ENCODE data around the gene PACSIN1. TPM values are rescaled to one million over a fixed set of nuclear protein-coding genes. Genes with fewer than 3 reads are reported as not detected.

The PACSIN1 gene
- total RNA-seq, 1 experiment from 2014 or later = not detected

DNA sequence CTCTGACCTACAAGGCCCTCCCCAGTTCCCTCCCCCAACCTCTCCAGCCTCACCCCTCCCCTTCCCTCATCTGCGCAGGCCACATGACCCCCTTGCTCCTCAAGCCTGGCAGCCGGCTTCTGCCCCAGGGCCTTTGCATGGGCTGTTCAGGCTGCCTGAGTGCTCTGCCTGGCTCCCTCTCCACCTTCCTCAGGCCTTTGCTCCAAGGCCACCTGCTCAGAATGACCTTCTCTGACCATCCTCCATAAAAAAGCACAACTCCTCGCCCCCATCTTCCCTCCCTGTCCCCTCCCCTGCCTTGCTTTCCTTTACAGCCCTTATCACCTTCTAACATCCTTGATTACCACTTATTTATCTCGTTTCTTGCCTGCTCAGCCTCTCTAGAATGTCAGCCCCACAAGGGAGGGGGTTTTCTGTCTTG lies 51.6 kb downstream of the PACSIN1 start:
- Histone ChIP-seq H3K4me1 (replicated peaks) (no peaks in the 10 kb centered on the region), H3K4me3 (no peak overlapping the region), H3K9me3 (replicated peaks) (no peaks in the 10 kb centered on the region), H3K27me3 (replicated peaks) (no peaks in the 10 kb centered on the region; the same call in 1 of the 2 replicates), H3K27ac (no peak overlapping the region), H3K36me3 (no peaks in the 10 kb centered on the region)
- no peak for DNase-seq (ENCODE audit: low read depth in 1 of 2, low spot score in 2 of 2)

DNA sequence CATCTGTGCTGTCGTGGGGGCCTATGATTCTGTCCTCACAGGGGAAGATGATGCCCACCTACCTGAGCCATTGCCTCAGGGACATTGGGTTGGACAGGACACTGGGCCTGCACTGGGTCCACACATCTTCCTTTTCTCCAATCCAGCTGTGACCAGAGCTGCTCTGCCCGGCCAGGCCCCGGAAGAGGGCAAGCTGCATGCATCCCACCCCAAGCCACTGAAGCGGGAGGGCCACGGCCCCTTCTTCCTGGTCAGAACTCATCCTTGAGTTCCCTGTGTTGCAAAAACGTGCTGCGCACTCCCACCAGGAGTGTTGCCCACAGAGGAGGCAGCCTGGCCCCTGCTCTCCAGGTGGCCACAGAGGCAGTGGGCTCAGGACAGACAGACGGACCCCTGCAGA lies 52.1 kb downstream of the PACSIN1 start:
- no peak overlapping the region for H3K4me3 ChIP-seq
- no peaks in the 10 kb centered on the region for H3K9me3 ChIP-seq (replicated peaks)
- DNase-seq (ENCODE audit: low read depth in 1 of 2, low spot score in 2 of 2) = no peak
- H3K36me3 ChIP-seq = no peaks in the 10 kb centered on the region
- no peaks in the 10 kb centered on the region for H3K4me1 ChIP-seq (replicated peaks)
- no peak overlapping the region for H3K27ac ChIP-seq
- H3K27me3 ChIP-seq (replicated peaks) = no peaks in the 10 kb centered on the region; the same call in 1 of the 2 replicates

DNA sequence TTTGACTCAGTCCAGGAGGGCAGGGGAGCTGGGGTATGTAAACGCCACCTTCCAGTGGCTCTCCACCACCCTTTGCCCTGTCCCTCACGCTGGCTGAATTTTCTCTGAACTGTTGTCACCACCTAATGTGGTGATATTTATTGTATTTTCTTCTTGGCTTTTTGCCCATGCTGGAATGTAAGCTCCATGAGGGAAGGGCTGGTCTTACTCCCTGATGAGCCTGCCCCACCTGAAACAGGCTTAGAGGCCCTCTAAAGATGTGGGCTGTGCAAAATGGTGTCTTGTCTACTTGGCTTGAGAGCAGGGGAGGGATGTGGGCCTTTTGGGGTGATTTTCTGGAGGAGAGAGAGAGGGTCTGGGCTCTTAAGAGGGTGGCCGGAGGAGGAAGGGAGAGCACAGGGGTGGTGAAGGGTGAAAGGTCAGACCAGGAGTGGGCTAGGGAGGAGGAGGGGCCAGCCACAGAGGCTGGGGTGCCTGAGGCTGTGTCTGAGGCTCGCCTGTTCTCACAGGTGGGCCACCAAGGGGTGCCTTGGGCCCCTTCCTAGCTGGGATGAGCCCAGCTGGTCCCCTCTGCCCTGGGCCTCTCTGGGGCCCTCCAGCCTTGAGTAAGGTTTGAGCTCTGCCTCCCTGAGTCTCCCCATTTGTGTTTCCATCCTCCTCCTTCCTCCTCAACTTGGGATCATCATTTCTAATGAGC lies 52.9 kb downstream of the PACSIN1 start:
- Histone ChIP-seq H3K36me3 (no peaks in the 10 kb centered on the region), H3K4me3 (no peak overlapping the region), H3K27ac (no peak overlapping the region), H3K27me3 (replicated peaks) (no peaks in the 10 kb centered on the region; the same call in 1 of the 2 replicates), H3K4me1 (replicated peaks) (no peaks in the 10 kb centered on the region), H3K9me3 (replicated peaks) (no peaks in the 10 kb centered on the region)
- no peak for DNase-seq (ENCODE audit: low read depth in 1 of 2, low spot score in 2 of 2)

GRCh38 chr6:34519971-34520644 lies 54.2 kb downstream of the PACSIN1 start:
- Histone ChIP-seq H3K4me1 (replicated peaks) (no peaks in the 10 kb centered on the region), H3K9me3 (replicated peaks) (no peaks in the 10 kb centered on the region), H3K4me3 (no peak overlapping the region), H3K27me3 (replicated peaks) (no peaks in the 10 kb centered on the region; the same call in 1 of the 2 replicates), H3K27ac (no peak overlapping the region), H3K36me3 (no peaks in the 10 kb centered on the region)
- DNase-seq (ENCODE audit: low read depth in 1 of 2, low spot score in 2 of 2) = no peak

DNA sequence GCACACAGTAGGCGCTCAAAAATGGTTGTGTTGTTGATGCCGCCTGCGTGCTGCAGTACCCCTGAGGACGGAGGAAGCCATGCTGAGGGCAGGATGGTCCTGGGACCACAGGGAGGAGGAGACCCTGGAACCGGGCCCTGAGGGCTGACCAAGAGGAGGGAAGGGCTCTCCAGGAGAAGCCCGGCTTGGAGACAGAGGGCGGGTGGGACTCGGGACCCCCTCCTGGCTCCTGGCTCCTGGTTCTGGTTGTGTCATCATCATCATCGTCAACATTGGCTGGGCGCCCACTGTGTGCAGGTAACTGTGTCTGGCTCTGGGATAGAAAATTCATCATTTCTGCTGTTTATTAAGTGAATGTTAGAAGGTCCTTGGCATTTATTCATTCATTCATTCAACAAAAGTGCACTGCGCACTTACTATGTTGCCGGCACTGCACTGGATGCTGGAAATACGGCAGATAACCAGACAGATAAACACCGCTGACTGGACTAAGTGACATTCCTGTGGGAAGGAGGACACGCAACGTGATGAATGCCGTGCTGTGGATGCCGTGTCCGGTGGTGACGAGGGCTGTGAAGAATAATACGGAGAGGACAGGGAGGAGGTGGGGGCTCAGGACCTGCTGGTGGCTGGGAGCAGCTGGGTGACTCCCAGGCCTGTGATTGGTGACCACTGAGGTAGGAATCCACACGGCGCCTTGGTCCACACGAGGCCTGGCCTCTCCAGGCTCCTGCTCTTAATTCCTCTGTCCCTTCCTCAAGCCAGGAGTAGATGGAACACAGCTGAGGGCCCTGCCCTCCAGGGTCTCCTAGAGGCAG lies 55.0 kb downstream of the PACSIN1 start:
- H3K27ac ChIP-seq = no peak overlapping the region
- H3K4me3 ChIP-seq = no peak overlapping the region
- DNase-seq (ENCODE audit: low read depth in 1 of 2, low spot score in 2 of 2) = no peak
- no peaks in the 10 kb centered on the region for H3K27me3 ChIP-seq (replicated peaks)
- H3K4me1 ChIP-seq (replicated peaks) = no peaks in the 10 kb centered on the region
- no peaks in the 10 kb centered on the region for H3K9me3 ChIP-seq (replicated peaks)
- H3K36me3 ChIP-seq = no peaks in the 10 kb centered on the region

DNA sequence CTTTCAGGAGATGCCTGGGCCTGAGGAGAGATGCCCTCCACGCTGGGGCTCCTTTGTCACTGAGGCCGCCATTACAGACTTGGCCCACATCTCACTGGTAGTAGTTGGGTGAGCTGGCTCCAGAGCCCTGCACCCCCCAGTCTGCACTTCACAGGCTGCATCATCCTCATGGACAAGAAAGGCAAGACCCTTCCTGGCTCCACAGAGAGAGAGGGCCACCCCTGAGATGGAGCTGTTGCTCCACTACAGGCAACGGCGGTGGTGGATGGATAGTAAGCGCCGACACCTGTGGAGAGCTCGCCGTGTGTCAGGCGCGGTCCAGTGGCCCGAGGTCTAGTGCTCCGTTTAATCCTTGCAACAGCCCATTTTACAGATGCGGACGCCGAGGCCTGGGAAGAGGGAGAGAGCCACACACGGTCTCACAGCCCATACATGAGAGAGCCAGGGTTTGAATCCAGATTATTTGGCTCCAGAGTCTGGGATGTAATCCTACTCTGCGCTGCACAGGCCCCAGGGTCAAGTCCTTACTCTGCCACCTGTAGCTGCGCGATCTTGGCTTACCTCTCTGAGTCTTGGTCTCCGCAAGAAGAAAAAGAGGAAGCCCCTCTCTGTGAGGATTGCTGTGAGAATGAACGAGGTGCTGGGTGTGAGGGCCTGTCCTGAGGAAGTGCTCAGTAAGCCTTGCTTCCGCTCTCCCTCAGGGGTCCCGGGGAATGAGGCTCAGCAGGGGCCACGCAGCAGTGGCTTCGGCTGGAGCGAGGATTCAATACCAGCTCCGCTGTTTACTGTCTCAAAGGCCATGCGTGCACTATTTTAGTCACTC lies 55.8 kb downstream of the PACSIN1 start:
- DNase-seq (ENCODE audit: low read depth in 1 of 2, low spot score in 2 of 2) = no peak
- Histone ChIP-seq H3K4me1 (replicated peaks) (peaks cover 3% of the 10 kb centered on the region), H3K27ac (no peak overlapping the region), H3K9me3 (replicated peaks) (no peaks in the 10 kb centered on the region), H3K36me3 (no peaks in the 10 kb centered on the region), H3K4me3 (no peak overlapping the region), H3K27me3 (replicated peaks) (no peaks in the 10 kb centered on the region)

DNA sequence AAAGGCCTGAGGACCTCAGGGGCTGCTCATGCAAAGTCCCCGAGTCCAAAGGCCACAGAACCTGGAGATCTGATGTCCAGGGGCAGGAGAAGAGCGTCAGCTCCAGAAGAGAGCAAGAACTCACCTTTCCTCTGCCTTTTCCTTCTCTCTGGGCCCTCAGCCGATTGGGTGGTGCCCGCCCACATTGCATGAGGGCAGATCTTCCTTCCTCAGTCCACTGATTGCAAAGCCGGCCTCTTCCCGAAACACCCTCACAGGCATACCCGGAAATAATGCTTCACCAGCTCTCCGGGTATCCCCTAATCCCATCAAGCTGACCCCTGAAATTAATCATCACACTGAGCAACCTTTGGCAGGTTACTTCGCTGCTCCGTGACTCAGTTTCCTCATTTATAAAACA lies 56.9 kb downstream of the PACSIN1 start:
- DNase-seq (ENCODE audit: low read depth in 1 of 2, low spot score in 2 of 2) = no peak
- Histone ChIP-seq H3K36me3 (no peaks in the 10 kb centered on the region), H3K4me3 (no peak overlapping the region), H3K9me3 (replicated peaks) (no peaks in the 10 kb centered on the region), H3K27me3 (replicated peaks) (no peaks in the 10 kb centered on the region), H3K27ac (no peak overlapping the region), H3K4me1 (replicated peaks) (peaks cover 8% of the 10 kb centered on the region)

- H3K27ac ChIP-seq = no peak overlapping the region
- H3K4me3 ChIP-seq = no peak overlapping the region
- H3K4me1 ChIP-seq (replicated peaks) = peaks cover 8% of the 10 kb centered on the region
- no peaks in the 10 kb centered on the region for H3K27me3 ChIP-seq (replicated peaks)
- no peaks in the 10 kb centered on the region for H3K9me3 ChIP-seq (replicated peaks)
- H3K36me3 ChIP-seq = no peaks in the 10 kb centered on the region
- no peak for DNase-seq (ENCODE audit: low read depth in 1 of 2, low spot score in 2 of 2)
Observed at GRCh38 chr6:34523441-34524206, 57.7 kb downstream of the PACSIN1 start.

DNA sequence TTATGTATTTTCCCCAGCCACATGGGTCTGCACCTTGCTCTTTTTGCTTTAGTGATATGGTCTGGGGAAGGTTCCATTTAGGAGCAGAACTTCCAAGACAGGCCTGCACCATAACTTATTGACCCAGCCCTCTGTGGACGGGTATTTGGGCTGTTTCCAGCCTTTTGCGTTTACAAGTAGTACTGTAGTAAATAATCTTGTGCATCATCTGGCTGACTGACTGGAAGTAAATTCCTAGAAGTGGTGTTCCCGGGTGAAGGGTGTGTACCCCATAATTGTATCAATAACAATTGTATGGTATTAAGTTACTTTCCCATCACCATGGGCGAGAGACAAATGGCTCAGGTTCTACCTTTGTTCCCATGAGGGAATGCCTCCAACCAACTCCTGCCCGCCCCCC lies 58.6 kb downstream of the PACSIN1 start:
- no peak for DNase-seq (ENCODE audit: low read depth in 1 of 2, low spot score in 2 of 2)
- Histone ChIP-seq H3K36me3 (no peaks in the 10 kb centered on the region), H3K27me3 (replicated peaks) (no peaks in the 10 kb centered on the region), H3K4me3 (no peak overlapping the region), H3K27ac (no peak overlapping the region), H3K9me3 (replicated peaks) (no peaks in the 10 kb centered on the region), H3K4me1 (replicated peaks) (peaks cover 8% of the 10 kb centered on the region)

- Histone ChIP-seq H3K27ac (no peak overlapping the region), H3K4me1 (replicated peaks) (peaks cover 8% of the 10 kb centered on the region), H3K36me3 (no peaks in the 10 kb centered on the region), H3K9me3 (replicated peaks) (no peaks in the 10 kb centered on the region), H3K27me3 (replicated peaks) (no peaks in the 10 kb centered on the region), H3K4me3 (no peak overlapping the region)
- DNase-seq (ENCODE audit: low read depth in 1 of 2, low spot score in 2 of 2) = no peak
Observed at GRCh38 chr6:34524971-34525370, 59.1 kb downstream of the PACSIN1 start.

- Histone ChIP-seq H3K4me1 (replicated peaks) (peaks cover 8% of the 10 kb centered on the region), H3K36me3 (no peaks in the 10 kb centered on the region), H3K27ac (no peak overlapping the region), H3K9me3 (replicated peaks) (no peaks in the 10 kb centered on the region), H3K4me3 (no peak overlapping the region), H3K27me3 (replicated peaks) (no peaks in the 10 kb centered on the region)
- DNase-seq (ENCODE audit: low read depth in 1 of 2, low spot score in 2 of 2) = no peak
Observed at GRCh38 chr6:34525431-34526175, 59.7 kb downstream of the PACSIN1 start.

DNA sequence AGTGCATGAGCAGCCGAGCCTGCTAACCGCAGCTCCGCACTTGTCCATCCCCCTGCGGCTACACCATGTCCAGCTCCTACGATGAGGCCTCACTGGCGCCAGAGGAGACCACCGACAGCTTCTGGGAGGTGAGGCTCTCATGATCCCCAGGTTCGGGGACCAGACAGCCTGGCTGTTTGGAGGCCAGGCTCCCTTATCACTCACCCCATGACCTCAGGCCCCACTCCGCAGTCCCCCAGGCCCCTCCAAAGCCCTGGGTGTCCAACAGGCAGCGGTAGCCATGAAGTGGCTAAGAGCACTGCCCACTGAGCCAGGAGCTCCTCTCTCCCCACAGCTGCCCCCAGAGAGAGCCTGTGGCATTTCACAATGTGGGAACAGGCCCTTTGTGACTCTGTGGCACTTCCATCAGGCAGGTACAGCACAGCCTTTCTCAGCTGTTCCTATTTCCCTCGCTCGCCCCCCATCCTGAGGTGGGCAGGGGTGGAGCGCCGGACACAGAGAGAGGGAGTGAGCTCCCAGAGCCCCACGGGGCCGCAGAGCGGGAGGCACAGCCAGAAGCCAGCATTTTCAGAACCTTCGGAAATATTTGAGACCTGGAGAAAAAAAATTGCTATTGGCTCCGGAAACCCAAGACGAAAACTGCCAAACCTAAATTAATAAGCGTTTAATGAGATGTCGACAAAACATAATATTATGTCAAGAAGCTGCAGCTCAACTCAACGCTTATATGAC lies 60.5 kb downstream of the PACSIN1 start:
- no peak for DNase-seq (ENCODE audit: low read depth in 1 of 2, low spot score in 2 of 2)
- Histone ChIP-seq H3K27me3 (replicated peaks) (no peaks in the 10 kb centered on the region), H3K27ac (no peak overlapping the region), H3K9me3 (replicated peaks) (no peaks in the 10 kb centered on the region), H3K4me1 (replicated peaks) (peaks cover 8% of the 10 kb centered on the region), H3K36me3 (no peaks in the 10 kb centered on the region), H3K4me3 (no peak overlapping the region; the same call in 1 of the 2 replicates)

Data from SJSA1 (cell line).